GM11168 (cell line): ENCODE results near the gene CFAP74.

Experiments
- in situ Hi-C: fragments of 300-500 bp; cut with MboI; formaldehyde crosslinking; loops from one replicate; pipeline ENCODE4 v1.12.0; 2022; ENCODE audit warnings: low sequenced_read_pairs; ENCODE audit not compliant: unreplicated experiment

The CFAP74 gene

DNA sequence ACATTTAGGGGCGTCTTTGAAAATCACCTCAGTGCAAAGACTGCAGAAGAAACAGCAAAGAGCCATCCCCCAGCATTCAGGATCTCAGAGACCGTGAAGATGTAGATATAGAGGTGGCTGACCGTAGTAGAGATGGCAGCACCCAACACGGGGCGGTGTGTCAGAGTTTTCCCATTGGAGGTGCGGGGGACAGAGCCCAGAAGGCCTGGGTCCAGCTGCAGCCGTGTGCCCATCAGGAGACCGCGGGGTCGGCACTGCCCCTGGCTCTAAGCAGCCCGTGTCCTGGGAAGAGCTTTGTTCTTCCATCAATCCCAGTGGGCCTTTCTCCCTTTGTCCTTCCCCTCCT is 16.7 kb upstream of the CFAP74 start:
- in situ Hi-C loops = no loop called here

DNA sequence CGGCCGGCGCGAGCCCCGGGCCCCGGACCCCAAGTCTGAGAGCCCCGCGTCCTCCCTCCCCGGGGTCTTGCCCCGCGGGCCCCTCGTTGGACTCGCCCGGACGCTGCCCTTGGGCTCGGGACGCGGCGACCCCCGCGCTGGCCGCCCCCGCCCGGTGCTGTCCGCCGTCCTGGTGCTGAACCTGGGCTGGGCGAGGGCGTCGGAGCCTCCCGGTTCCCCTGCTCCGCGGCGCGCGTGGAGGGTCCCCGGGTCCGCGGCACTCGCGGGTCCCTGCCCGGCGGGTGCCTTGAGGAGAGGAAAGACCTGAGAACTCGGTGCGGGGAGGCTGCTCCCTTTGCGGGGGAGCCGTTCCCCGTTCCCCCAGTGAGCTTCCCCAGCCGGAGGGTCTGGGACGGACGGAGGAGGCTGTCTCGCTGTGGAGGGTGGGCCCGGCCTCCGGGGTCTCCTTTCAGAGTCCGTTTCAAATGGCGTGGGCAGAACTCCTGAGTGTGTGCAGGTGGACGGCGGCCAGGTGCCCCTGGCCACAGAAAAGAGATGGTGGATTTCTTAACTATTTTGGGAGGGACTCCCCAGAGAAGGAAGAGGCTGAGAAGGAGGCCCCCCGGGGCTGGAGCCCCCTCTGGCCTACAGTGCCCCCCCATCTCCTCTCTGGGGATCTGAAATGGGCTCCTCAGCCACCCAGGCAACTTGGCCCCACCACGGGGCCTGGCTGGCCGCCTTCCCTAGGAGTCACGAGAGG is 16.2 kb upstream of the CFAP74 start:
- in situ Hi-C loops = no loop called here

DNA sequence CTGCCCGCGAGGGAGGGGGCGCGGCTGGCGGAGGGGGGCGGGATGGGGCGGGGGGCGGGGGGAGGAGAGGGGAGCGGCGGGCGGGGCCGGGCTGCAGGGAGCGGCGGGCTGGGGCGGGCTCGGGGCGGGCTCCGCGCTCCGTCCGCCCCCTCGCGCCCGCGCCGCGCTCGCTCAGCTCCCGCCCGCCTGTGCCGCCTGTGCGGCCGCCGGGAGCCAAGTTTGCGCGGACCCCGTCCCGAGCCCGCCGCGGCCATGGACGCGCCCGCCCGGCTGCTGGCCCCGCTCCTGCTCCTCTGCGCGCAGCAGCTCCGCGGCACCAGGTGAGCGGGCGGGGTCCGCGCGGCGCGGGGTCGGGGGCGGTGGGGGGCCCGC is 15.6 kb upstream of the CFAP74 start, which contains the start of gene GABRD:
Gene GABRD, plus strand, starts transcription at position 174 of the 372 bp plus-strand sequence. Its CDS starts 79 bp downstream, at position 253.
- in situ Hi-C loops = no loop called here

DNA sequence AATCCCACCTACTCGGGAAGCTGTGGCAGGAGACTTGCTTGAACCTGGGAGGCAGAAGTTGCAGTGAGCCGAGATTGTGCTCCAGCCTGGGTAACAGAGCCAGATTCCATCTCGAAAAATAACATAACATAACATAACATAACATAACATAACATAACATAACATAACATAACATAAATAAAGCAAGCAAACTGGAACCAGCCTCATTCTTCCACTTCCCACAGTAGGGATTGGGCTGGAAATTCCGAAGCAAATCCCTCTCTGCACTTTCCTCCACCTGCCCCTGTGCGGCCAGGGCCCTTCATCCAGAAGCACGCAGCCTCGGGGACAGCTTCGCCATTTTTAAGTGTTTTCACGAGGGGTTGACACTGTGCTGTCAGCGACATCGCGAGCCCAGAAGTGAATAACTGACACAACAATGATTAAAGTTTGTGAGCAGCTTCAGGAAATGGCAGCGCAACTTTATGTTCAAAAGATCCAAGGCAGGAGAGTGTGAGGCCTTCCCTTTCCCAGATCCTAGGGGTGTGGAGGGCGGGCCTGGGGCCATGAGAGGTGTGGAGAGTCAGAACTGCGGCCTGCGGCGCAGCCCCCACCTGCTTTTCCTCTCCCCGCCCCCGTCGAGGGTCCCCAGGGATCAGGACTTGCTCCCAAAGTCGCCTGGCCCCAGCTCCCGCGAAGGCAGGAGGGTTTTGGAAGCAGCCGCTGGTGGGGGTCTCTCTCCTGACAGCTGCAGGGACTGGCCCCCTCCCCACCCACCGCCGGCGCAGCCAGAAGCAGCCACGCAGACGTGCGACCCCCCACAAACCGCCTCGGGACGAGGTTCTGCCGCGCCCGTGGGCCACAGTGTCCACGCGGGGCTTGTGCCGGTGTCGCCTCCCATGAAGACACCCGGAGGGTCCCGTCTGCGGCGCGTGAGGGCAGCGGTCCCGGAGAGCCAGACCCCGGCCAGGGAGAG is 14.9 kb upstream of the CFAP74 start:
- in situ Hi-C loops = no loop called here

DNA sequence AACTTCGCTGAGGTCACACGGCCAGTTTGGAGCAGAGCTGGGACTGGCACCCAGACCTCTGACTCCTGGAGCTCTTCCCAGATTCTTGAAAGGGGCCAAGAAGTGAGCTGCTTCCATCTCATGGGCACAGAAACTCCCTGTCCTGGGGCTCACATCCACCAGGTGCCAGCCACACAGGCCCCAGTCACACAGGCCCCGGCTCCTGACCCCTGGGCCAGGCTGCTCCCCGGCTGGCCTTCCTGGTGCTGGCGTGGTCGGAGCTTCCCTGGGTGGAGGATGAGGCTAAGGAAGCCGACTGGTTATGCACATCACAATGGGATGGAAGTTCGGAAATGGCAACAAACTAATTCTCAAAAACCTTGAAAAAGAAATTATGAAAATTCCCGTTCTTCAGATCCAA is 12.5 kb upstream of the CFAP74 start:
- in situ Hi-C loops = no loop called here

DNA sequence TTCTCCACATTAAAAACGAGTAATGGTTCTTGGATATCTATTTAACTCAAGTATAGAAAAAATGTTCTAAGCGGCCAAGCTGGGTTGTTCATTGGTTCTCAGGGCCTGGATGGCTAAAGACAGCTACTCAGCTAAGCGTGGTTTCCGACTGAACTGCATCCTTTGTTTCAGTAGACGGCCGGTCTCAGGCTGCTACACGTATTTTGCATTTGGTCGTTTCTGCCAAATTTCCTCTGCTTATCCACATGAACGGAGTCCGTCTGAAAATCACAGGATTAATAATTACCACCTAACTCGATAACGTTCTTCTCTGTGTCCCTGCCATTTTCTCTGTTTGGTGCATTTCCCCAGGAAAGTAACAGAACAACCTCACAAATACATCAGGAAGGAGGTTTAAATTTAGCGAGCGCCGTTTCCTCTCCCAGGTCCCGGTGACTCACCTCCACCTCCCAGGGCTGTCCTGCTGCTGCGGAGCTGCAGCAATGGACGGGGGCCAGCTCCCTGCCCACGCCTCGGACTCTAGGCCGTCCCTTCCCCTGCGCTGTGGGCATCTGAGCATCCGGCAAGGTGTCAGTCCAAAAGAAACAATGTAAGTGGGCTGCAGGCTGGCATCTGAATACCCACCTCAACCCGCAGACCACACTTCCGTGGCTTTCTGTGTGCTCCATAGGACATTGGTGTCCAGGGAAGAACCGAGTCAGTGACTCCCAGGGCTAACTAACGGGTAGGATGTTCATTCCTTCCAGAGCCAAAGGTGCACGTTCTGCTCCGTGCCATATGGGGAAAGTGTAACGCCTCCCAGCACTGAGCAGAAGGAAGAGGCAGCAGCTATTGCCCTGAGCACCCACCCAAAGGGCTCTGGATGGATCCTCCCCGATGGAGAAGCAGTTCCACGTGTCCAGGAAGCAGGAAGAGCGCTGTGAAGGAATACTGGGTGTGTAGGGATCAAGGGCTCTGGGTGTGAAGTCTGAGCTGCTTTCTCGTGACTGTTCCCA is 11.5 kb upstream of the CFAP74 start:
- in situ Hi-C loops = no loop called here

DNA sequence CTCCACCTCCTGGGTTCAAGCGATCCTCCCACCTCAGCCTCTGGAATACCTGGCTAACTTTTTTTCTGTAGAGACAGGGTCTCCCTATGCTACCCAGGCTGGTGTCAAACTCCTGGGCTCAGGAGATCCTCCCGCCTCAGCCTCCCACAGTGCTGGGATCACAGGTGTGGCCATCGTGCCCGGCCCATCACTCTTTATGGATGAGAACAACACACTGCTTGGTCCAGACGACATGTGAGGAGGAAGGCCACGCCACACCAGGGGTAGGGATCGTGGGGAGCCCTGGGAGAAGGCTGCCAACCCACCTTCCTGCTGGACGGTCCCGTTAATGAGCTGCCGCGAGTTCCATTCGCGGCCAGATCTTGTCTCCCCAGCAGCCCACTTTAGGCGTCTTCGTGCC is 10.6 kb upstream of the CFAP74 start:
- in situ Hi-C loops = no loop called here

DNA sequence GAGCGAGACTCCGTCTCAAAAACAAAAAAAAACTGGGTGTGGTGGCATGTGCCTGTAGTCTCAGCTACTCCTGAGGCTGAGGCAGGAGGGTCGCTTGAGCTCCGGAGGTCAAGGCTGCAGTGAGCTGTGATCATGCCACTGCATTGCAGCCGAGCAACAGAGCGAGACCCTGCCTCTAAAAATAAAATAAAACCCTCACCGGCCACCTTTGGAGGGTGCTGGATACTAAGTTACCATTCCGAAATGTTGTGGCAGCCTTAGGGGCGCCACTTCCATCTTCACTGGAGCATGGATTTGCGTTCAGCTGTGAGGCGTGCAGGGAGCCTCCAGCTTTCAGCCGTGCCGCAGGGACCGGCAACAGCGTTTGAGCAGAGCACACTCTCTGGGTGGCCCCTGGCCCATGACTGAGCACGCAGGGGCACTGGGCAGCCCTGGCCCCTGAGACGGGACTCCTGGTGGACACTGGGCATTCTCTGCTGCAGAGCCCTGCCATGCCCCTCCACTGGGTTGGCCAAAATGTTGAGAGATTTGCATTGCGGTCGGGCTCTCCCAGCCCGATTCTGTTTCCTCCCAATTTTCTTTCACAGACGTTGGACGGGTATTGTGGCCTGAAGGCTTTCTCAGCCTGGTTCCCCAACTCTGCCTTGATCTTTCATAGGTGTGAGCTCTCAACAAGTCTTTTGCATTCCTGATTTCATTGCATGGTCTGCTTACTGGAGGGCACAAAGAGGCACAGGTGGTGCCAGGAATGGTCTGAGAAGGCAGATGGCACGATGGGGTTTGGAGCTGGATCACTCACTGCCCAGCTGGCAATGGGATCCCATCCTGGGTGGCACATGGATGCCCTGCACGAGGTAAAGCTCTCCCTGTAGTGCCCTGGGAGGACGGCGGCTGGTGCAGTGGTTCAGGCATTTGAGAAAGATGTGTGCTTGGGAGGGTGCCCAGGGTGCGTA is 5.8 kb upstream of the CFAP74 start:
- in situ Hi-C loops = no loop called here

DNA sequence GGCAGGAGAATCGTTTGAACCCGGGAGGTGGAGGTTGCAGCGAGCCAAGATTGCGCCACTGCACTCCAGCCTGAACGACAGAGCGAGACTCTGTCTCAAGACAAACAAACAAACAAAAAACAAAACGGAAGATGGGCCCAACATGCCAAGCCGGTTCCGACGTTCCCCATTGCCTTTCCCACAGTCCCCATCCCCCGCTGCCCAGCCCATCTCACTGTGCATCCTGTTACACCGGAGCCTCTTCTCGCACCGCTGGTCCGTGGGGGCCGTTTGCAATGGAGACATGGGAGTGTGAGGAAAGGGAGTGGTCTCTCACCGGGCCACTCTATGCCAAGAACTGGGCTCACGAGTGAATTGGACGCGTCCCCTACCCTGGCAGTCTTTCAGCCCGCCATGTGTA is 1.3 kb upstream of the CFAP74 start:
- in situ Hi-C loops = no loop called here

DNA sequence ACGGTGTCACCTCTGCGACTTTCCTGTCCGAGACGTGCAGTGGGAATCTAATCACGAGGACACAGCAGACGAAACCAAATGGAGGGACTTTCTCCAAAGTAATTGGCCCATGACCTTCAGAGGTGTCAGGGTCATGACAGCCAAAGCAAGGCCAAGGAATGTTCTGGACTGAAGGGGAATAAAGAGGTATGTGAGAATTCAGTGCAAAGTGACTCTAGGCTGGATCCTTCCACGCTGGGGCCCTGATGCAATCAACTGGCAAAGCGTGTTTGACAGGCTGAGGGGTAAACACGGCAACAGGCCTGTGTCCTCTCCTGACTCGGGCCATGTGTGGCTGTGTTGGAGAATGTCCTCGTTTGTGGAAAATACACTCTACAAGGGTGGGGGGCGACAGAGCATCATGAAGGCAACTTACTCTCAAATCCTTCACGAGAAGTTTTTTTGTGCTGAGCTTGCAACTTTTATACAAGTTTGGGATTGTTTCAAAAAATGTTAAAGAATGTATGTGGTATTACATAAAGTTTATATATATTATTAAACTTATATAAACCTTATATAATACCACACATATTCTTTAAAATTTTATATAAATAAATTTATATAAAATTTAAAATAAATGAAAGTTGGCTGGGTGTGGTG is 1.7 kb downstream of the CFAP74 start:
- in situ Hi-C loops = no loop called here

DNA sequence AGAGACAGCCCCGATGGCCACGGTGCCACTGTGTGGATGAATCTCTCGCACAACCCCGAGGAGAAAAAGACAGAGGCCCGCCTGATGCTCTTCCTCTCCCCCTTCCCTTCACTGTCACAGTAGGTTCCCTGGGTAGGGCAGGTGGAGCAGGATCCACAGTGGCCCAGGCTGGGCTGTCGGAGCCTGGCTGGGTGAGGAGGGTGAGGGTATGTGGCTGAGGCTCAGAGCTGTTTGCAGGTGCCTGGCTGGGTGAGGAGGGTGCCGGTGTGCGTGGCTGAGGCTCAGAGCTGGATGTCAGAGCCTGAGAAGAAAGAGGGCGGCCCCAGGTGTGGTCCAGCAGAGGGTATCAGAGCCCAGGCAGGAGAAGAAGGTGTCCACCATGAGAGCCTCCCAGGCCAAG is 2.7 kb downstream of the CFAP74 start:
- in situ Hi-C loops = no loop called here

DNA sequence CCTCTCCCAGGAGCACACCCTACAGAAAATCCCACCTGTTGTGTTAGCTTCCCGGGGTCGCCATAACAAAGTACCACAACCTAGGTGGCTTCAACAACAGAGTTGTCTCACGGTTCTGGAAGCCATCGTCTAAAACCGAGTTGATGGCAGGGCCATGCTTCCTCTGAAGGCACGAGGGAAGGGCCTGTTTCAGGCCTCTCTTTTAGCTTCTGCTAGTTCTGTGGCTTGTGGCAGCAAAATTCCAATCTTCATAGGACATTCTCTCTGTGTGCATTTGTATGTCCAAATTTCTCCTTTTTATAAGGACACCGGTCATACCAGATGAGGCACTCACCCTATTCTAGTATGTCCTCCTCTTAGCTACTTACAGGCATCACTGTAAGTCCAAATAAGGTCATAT is 3.2 kb downstream of the CFAP74 start:
- in situ Hi-C loops = no loop called here

DNA sequence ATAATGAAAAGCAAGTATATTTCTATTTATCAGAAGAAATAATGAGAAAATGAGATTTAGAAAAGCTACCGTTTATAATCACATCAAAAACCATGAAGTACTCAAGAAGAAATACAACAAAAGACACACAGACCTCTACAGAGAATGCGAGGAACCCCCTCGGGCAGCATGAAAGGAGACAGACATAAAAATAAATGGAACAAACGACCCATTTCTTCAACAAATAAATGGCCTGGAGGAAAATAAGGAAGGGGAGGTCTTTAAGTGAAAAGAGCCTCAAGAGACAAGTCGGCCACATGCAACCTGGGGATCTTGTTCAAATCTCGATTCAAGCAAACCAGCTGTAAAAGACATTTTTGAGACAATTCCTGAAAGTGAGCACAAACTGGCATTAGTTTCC is 6.0 kb downstream of the CFAP74 start:
- in situ Hi-C loops = no loop called here

DNA sequence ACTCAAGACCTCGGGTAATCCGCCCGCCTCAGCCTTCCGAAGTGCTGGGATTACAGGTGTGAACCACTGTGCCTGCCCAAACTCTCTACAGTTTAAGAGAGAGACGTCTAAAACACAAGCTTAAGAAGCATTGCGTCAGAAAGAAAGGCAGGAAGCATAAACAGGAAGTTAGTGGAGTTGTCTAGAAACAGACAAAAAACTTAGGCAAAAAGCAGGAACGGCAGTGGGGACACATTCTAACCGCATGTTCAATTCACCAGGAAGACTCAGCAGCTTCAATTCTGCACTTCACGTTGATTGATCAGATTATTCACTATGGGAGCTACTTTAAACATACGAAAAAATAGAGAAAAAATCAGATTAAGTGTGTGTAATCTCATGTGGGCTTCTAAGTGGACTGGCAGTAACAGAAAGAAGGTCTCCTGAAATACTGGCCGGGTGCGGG is 7.4 kb downstream of the CFAP74 start:
- in situ Hi-C loops = no loop called here

DNA sequence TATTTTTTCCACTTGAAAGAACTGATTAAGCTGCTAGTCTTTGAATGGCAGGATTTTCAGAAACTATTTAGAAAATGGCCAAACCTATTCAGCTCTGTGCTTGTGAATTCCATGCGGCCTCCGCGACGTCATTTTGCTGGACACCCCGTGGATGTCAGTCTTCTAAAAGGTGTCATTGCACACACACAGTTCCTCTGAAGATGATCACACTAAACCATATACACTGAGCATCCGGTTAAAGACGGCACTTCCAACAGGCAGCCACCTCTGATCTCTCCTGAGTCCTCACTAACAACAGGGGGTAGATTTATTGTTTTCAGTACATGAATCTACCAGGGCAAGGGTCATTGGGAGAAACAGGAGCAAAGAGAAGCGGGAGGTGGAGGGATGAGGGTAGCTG is 9.1 kb downstream of the CFAP74 start:
- in situ Hi-C loops = no loop called here

DNA sequence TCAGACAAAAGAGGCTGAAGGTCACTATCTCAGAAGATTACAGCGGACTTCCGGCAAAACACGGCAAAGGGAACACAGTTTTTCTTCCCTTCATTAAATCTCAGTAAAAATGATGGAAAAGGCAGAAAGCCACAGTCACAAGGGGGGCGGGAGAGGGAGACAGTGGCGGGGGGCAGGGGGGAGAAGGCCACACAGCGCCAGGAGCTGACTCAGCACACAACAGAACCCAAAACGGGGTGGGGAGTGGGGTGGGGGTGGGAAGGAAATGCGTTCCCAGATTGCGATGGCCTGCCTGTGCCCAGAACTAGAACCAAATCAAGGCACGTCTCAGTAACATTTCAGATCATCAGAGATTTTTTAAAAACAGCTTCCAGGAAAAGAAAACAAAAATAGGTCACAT is 13.4 kb downstream of the CFAP74 start:
- in situ Hi-C loops = no loop called here

DNA sequence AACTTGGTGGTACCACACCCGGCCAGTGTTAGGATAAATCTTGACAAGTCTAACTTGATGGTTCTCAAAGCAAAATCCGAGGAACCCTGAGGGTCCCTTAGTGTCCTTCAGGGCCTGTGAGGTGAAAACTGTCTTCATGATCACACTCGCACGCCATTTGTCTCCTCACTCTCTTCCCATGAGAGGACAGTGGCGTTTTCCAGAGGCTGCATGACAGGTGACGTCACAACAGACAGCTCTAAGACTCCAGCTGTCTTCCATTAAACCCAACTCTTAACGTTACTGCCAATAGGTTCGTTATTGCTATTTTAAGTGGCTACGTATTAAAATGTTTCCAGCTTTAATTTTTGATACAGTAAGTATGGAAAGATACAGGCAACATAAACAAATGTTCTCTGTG is 13.8 kb downstream of the CFAP74 start:
- in situ Hi-C loops = no loop called here

DNA sequence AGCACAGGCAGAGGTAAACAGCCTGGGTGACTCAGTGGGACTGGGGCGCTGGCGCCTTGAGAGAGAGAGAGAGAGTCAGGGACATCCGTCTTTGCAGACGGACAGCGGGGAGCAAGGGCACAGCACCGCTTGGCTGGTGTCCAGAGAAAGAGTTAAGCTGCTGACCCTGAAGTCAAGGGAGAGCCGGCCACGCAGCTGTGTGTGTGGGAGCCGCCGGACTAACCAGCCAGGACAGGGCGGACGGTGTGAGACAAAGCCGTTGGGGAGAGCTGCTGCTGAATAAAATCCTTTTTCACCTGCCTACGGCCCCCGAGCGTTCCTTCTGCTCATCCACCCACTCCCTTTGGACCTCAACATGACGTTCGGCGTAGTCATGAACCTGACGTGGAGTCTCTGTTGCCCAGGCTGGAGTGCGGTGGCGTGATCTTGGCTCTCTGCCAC is 14.5 kb downstream of the CFAP74 start:
- in situ Hi-C loops = no loop called here
